Spleen (tissue), 3 donors: Measurements from ENCODE around the gene TRERF1.

Source experiments
- POLR2A ChIP-seq, 3 donors: fragments of 450-650 bp; IDR thresholded peaks; one replicate each; pipeline ENCODE4 v1.5.1; 2017; ENCODE audit warnings: antibody characterized with exemption in 3 of 3, mild to moderate bottlenecking in 1 of 3
- POLR2AphosphoS5 ChIP-seq, 3 donors: sonication (generic); formaldehyde crosslinking; IDR thresholded peaks; one replicate each; pipeline ENCODE4 v1.5.1; 2017; ENCODE audit warnings: antibody characterized with exemption in 3 of 3

DNA sequence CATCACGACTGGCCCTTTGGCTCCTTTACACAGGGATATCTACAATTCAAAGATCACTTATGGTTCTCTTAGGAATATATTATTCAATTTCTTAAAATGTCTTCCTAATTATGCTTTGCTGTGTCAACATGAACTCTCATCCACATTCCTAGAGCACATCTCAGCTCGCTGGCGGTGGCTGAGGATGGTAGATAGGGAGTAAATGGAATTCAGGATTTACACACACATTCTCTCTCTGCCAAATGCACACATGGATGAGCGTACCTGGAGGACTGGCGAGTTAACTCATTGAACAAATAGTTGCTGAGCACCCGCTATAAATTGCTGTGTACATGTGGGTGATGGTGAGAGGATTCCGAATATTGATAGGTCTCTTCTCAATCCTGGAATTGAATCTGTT is 229.3 kb downstream of the TRERF1 start:
- TF ChIP-seq POLR2A (IDR thresholded peaks at IDR 0.05) (no peak), POLR2AphosphoS5 (IDR thresholded peaks at IDR 0.05) (no peak)
